SK-N-SH treated with all-trans-retinoic acid at 6 μM for 48 hours (cell line): ENCODE results near the gene LHB.
"Not testable (repeated sequence)": the region's sequence is repeated elsewhere in the genome, so short reads cannot be mapped to it uniquely, and the experiment has no call there.

ENCODE experiments used
- ARNTL ChIP-seq: fragments of 450-650 bp; formaldehyde crosslinking; IDR thresholded peaks from 2 replicates; pipeline ENCODE4 v1.5.0; 2020; ENCODE audit warnings: low read depth, mild to moderate bottlenecking, moderate library complexity, borderline replicate concordance
- GLIS3 ChIP-seq: fragments of 250-450 bp; sonication (Bioruptor Pico); IDR thresholded peaks from 2 replicates; pipeline ENCODE4 v1.5.0; 2020; ENCODE audit warnings: mild to moderate bottlenecking, moderate library complexity
- OSR1 ChIP-seq: fragments of 250-450 bp; sonication (Bioruptor Pico); IDR thresholded peaks from 2 replicates; pipeline ENCODE4 v1.8.0; 2022; ENCODE audit warnings: moderate library complexity, mild to moderate bottlenecking, inconsistent platforms
- PATZ1 ChIP-seq: fragments of 250-450 bp; sonication (Bioruptor Pico); IDR thresholded peaks from 2 replicates; pipeline ENCODE4 v1.8.0; 2020; ENCODE audit warnings: mild to moderate bottlenecking, moderate library complexity, borderline replicate concordance
- PPARA ChIP-seq: fragments of 250-450 bp; sonication (Bioruptor Pico); IDR thresholded peaks from 2 replicates; pipeline ENCODE4 v1.5.0; 2020; ENCODE audit warnings: mild to moderate bottlenecking, borderline replicate concordance
- RARB ChIP-seq: fragments of 250-450 bp; sonication (Bioruptor Pico); IDR thresholded peaks from 2 replicates; pipeline ENCODE4 v1.8.0; 2021; ENCODE audit warnings: mild to moderate bottlenecking, moderate library complexity
- SNAI2 ChIP-seq: fragments of 250-450 bp; sonication (Bioruptor Pico); IDR thresholded peaks from 2 replicates; pipeline ENCODE4 v1.5.0; 2020; ENCODE audit warnings: mild to moderate bottlenecking, moderate library complexity
- TCF4 ChIP-seq: fragments of 250-450 bp; sonication (Bioruptor Pico); IDR thresholded peaks from 2 replicates; pipeline ENCODE4 v1.8.0; 2021; ENCODE audit warnings: mild to moderate bottlenecking, moderate library complexity, borderline replicate concordance
- ZFP30 ChIP-seq: fragments of 450-650 bp; formaldehyde crosslinking; IDR thresholded peaks from 2 replicates; pipeline ENCODE4 v1.5.0; 2022; ENCODE audit warnings: mild to moderate bottlenecking, moderate library complexity
- ZNF70 ChIP-seq: fragments of 450-650 bp; formaldehyde crosslinking; IDR thresholded peaks from 2 replicates; pipeline ENCODE4 v1.5.0; 2020; ENCODE audit warnings: mild to moderate bottlenecking, moderate library complexity
- TF ChIP-seq, protein P1 (sequence below): fragments of 250-450 bp; sonication (Bioruptor Pico); IDR thresholded peaks from 2 replicates; pipeline ENCODE4 v1.5.1; 2020; ENCODE audit warnings: low read depth, mild to moderate bottlenecking, moderate library complexity

GRCh38 chr19:49024233-49024632 is 7.3 kb upstream of the LHB start, which contains the start of gene CGB3:
- TF ChIP-seq GLIS3, SNAI2, PPARA, RARB, ZNF70, ARNTL, PATZ1, TCF4, OSR1, ZFP30 (CRISPR knock-in tag): not testable (repeated sequence)
- TF ChIP-seq, protein P1, sequence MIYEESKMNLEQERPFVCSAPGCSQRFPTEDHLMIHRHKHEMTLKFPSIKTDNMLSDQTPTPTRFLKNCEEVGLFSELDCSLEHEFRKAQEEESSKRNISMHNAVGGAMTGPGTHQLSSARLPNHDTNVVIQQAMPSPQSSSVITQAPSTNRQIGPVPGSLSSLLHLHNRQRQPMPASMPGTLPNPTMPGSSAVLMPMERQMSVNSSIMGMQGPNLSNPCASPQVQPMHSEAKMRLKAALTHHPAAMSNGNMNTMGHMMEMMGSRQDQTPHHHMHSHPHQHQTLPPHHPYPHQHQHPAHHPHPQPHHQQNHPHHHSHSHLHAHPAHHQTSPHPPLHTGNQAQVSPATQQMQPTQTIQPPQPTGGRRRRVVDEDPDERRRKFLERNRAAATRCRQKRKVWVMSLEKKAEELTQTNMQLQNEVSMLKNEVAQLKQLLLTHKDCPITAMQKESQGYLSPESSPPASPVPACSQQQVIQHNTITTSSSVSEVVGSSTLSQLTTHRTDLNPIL (CRISPR knock-in tag), result not testable (repeated sequence)
